Psoas muscle (tissue), 8 donors: ENCODE results near the gene TRPM2. TPM values are rescaled to one million over a fixed set of nuclear protein-coding genes. Genes with fewer than 3 reads are reported as not detected.

Experiments used
- ATAC-seq, 4 donors: fragments of 200-7000 bp; cut with Tn5 transposase; one replicate each; pipeline ENCODE4 v1.9.1; 2020; ENCODE audit warnings: moderate library complexity in 3 of 4, mild to moderate bottlenecking in 2 of 4
- DNase-seq, 2 donors: peaks; one replicate each; pipeline ENCODE4 v3.0.0-alpha.2; 2020
- H3K27ac ChIP-seq: fragments of 200-600 bp; one replicate; pipeline ENCODE4 v1.8.0; 2022
- H3K27me3 ChIP-seq, 3 donors: fragments of 200-600 bp in 1 of 3; one replicate each; pipeline versions ENCODE4 v1.6.1 to v1.8.0; 2013 to 2022; ENCODE audit warnings: low read length in 2 of 3, mild to moderate bottlenecking in 2 of 3, moderate library complexity in 1 of 3; ENCODE audit not compliant: insufficient read depth in 3 of 3
- H3K36me3 ChIP-seq, 2 donors: fragments of 200-600 bp in 1 of 2; one replicate each; pipeline versions ENCODE4 v1.6.1 to v1.8.0; 2013 to 2022; ENCODE audit warnings: low read depth in 1 of 2, mild to moderate bottlenecking in 1 of 2, moderate library complexity in 1 of 2; ENCODE audit not compliant: insufficient read depth in 1 of 2
- H3K4me1 ChIP-seq: fragments of 200-600 bp; one replicate; pipeline ENCODE4 v1.8.0; 2022
- H3K4me3 ChIP-seq: fragments of 200-600 bp; one replicate; pipeline ENCODE4 v1.8.0; 2022; ENCODE audit warnings: mild to moderate bottlenecking
- H3K9me3 ChIP-seq: fragments of 200-600 bp; one replicate; pipeline ENCODE4 v1.8.0; 2022
- CTCF ChIP-seq: fragments of 200-600 bp; IDR thresholded peaks from one replicate; pipeline ENCODE4 v1.8.0; 2022; ENCODE audit warnings: antibody characterized with exemption
- WGBS, 3 donors: extraction: QIAGEN DNeasy Blood & Tissue Kit; methylation state at CpG; one replicate each; pipeline versions ENCODE4 v1.1.6 to v1.1.7; 2013; 5-methylcytosine and 5-hydroxymethylcytosine counted together
- intact Hi-C, 2 donors: fragments of 100-400 bp; cut with DNase I; formaldehyde crosslinking; loops; one replicate each; pipeline versions ENCODE4 v1.11.0 to v1.14.2; 2022
- polyA plus RNA-seq, 3 donors: library from polyadenylated mRNA; stranded (reverse); fragments of 200-250 nt; gene quantifications; one replicate each; pipeline ENCODE4 v1.2.3, GENCODE V29; 2013
- total RNA-seq, 4 donors: library from RNA; stranded (reverse); fragmentation: NEBNext Ultra II Directional in 2 of 4; extraction: Animal tissue kit (Norgen Biotek cat#: 25700) in 2 of 4; gene quantifications; one replicate each; pipeline versions ENCODE4 v1.2.1 to v1.2.4, GENCODE V29; 2021 to 2023
- donor health status: healthy with polysubstance abuse.
- donor health status: DM: no; HTN: no; CAD: no; lungs with moderate emphysema.
- donor health status: Bipolar disorder and iron deficiency.
- donor health status: healthy.
- donor health status: DM: yes; HTN: yes; CAD: no.
- donor health status: DM: no; HTN: no; CAD: no.
- donor health status: DM: no; HTN: no; CAD: no.
- donor health status: DM: yes; HTN: yes; CAD: no.

The TRPM2 gene
- total and polyA plus RNA-seq, 7 donors = 0.08 to 1.7 (median 0.76) TPM

- Histone ChIP-seq H3K36me3 (no peaks in the 10 kb centered on the region), H3K9me3 (no peaks in the 10 kb centered on the region), H3K27me3 (peaks cover 0 to 47% (median 19%) of the 10 kb centered on the region in 3 donors), H3K4me3 (peak overlapping the region; percentile 18), H3K27ac (no peak overlapping the region), H3K4me1 (no peaks in the 10 kb centered on the region)
- intact Hi-C loops = no loop called here
- WGBS, 3 donors = 23 to 25% (median 24%) methylated on average over 25 to 29 of the region's 29 CpGs
- DNase-seq = peak in 1 of 2 donors; percentile 40
- TF ChIP-seq CTCF = no peak
- peak; percentile 49 to 68 (median 60) for ATAC-seq
Measured at GRCh38 chr21:44370027-44370735, 16.8 kb downstream of the TRPM2 start.

GRCh38 chr21:44370786-44371410, 17.5 kb downstream of the TRPM2 start:
- Histone ChIP-seq H3K4me1 (no peaks in the 10 kb centered on the region), H3K27me3 (peaks cover 0 to 53% (median 19%) of the 10 kb centered on the region in 3 donors), H3K4me3 (no peak overlapping the region), H3K36me3 (no peaks in the 10 kb centered on the region), H3K9me3 (no peaks in the 10 kb centered on the region), H3K27ac (no peak overlapping the region)
- no peak for TF ChIP-seq CTCF
- no peak for DNase-seq
- ATAC-seq = no peak
- 80 to 82% (median 81%) methylated on average over 32 to 35 of the region's 37 CpGs for WGBS, 3 donors
- intact Hi-C loops = no loop called here

- Histone ChIP-seq H3K27ac (no peak overlapping the region), H3K27me3 (peaks cover 0 to 58% (median 20%) of the 10 kb centered on the region in 3 donors), H3K36me3 (no peaks in the 10 kb centered on the region), H3K4me3 (no peak overlapping the region), H3K4me1 (no peaks in the 10 kb centered on the region), H3K9me3 (no peaks in the 10 kb centered on the region)
- no peak for ATAC-seq
- WGBS, 3 donors = 89 to 94% (median 91%) methylated on average over 6 of the region's 6 CpGs
- DNase-seq = peak in 1 of 2 donors; percentile 18
- intact Hi-C loops = no loop called here
- no peak for TF ChIP-seq CTCF
Measured at GRCh38 chr21:44371596-44371995, 18.2 kb downstream of the TRPM2 start.

- Histone ChIP-seq H3K4me3 (no peak overlapping the region), H3K27me3 (peaks cover 0 to 62% (median 25%) of the 10 kb centered on the region in 3 donors), H3K4me1 (no peaks in the 10 kb centered on the region), H3K9me3 (no peaks in the 10 kb centered on the region), H3K36me3 (no peaks in the 10 kb centered on the region), H3K27ac (no peak overlapping the region)
- intact Hi-C loops = no loop called here
- TF ChIP-seq CTCF = no peak
- WGBS, 3 donors = 69 to 70% (median 69%) methylated on average over 8 of the region's 8 CpGs
- ATAC-seq (no peak), DNase-seq (peak in 1 of 2 donors; percentile 39)
Measured at GRCh38 chr21:44372616-44373015, 19.2 kb downstream of the TRPM2 start.
